SK-N-SH treated with all-trans-retinoic acid at 6 μM for 48 hours (cell line): ENCODE data around the gene SLC28A1.

Source experiments
- ATAC-seq: fragments of 200-7000 bp; cut with Tn5 transposase; 3 replicates; pipeline ENCODE4 v1.9.1; 2020; ENCODE audit warnings: mild to moderate bottlenecking, moderate library complexity
- ARNTL ChIP-seq: fragments of 450-650 bp; formaldehyde crosslinking; IDR thresholded peaks from 2 replicates; pipeline ENCODE4 v1.5.0; 2020; ENCODE audit warnings: low read depth, mild to moderate bottlenecking, moderate library complexity, borderline replicate concordance
- BACH2 ChIP-seq: fragments of 250-450 bp; sonication (Bioruptor Pico); IDR thresholded peaks from 2 replicates; pipeline ENCODE4 v1.9.0; 2021; ENCODE audit warnings: mild to moderate bottlenecking, borderline replicate concordance
- CSDC2 ChIP-seq: fragments of 250-450 bp; sonication (Bioruptor Pico); IDR thresholded peaks from 2 replicates; pipeline ENCODE4 v1.5.0; 2020; ENCODE audit warnings: mild to moderate bottlenecking, moderate library complexity
- ESRRG ChIP-seq: fragments of 250-450 bp; sonication (Bioruptor Pico); IDR thresholded peaks from 2 replicates; pipeline ENCODE4 v1.6.1; 2021; ENCODE audit warnings: mild to moderate bottlenecking
- GLIS3 ChIP-seq: fragments of 250-450 bp; sonication (Bioruptor Pico); IDR thresholded peaks from 2 replicates; pipeline ENCODE4 v1.5.0; 2020; ENCODE audit warnings: mild to moderate bottlenecking, moderate library complexity
- ISL1 ChIP-seq: fragments of 250-450 bp; sonication (Bioruptor Pico); IDR thresholded peaks from 2 replicates; pipeline ENCODE4 v2.1.2; 2022; ENCODE audit warnings: mild to moderate bottlenecking, moderate library complexity
- OSR1 ChIP-seq: fragments of 250-450 bp; sonication (Bioruptor Pico); IDR thresholded peaks from 2 replicates; pipeline ENCODE4 v1.8.0; 2022; ENCODE audit warnings: moderate library complexity, mild to moderate bottlenecking, inconsistent platforms
- PPARA ChIP-seq: fragments of 250-450 bp; sonication (Bioruptor Pico); IDR thresholded peaks from 2 replicates; pipeline ENCODE4 v1.5.0; 2020; ENCODE audit warnings: mild to moderate bottlenecking, borderline replicate concordance
- RARB ChIP-seq: fragments of 250-450 bp; sonication (Bioruptor Pico); IDR thresholded peaks from 2 replicates; pipeline ENCODE4 v1.8.0; 2021; ENCODE audit warnings: mild to moderate bottlenecking, moderate library complexity
- SNAI2 ChIP-seq: fragments of 250-450 bp; sonication (Bioruptor Pico); IDR thresholded peaks from 2 replicates; pipeline ENCODE4 v1.5.0; 2020; ENCODE audit warnings: mild to moderate bottlenecking, moderate library complexity
- TCF4 ChIP-seq: fragments of 250-450 bp; sonication (Bioruptor Pico); IDR thresholded peaks from 2 replicates; pipeline ENCODE4 v1.8.0; 2021; ENCODE audit warnings: mild to moderate bottlenecking, moderate library complexity, borderline replicate concordance
- TOX ChIP-seq: fragments of 250-450 bp; sonication (Bioruptor Pico); IDR thresholded peaks from 2 replicates; pipeline ENCODE4 v1.8.0; 2021; ENCODE audit warnings: mild to moderate bottlenecking, moderate library complexity, borderline replicate concordance
- ZC3H10 ChIP-seq: fragments of 250-450 bp; sonication (Bioruptor Pico); IDR thresholded peaks from 2 replicates; pipeline ENCODE4 v1.5.1; 2021; ENCODE audit warnings: mild to moderate bottlenecking, moderate library complexity
- ZFP3 ChIP-seq: fragments of 250-450 bp; sonication (Bioruptor Pico); IDR thresholded peaks from 2 replicates; pipeline ENCODE4 v1.5.0; 2020; ENCODE audit warnings: mild to moderate bottlenecking, moderate library complexity
- ZFP30 ChIP-seq: fragments of 450-650 bp; formaldehyde crosslinking; IDR thresholded peaks from 2 replicates; pipeline ENCODE4 v1.5.0; 2022; ENCODE audit warnings: mild to moderate bottlenecking, moderate library complexity
- ZNF565 ChIP-seq: fragments of 450-650 bp; formaldehyde crosslinking; conservative IDR thresholded peaks from 2 replicates; pipeline ENCODE4 v1.5.0; 2020; ENCODE audit warnings: low read depth, mild to moderate bottlenecking, moderate library complexity
- ZNF70 ChIP-seq: fragments of 450-650 bp; formaldehyde crosslinking; IDR thresholded peaks from 2 replicates; pipeline ENCODE4 v1.5.0; 2020; ENCODE audit warnings: mild to moderate bottlenecking, moderate library complexity
- ZNF8 ChIP-seq: fragments of 450-650 bp; formaldehyde crosslinking; IDR thresholded peaks from 2 replicates; pipeline ENCODE4 v1.5.0; 2020; ENCODE audit warnings: mild to moderate bottlenecking, moderate library complexity
- TF ChIP-seq, protein P1 (sequence below): fragments of 250-450 bp; sonication (Bioruptor Pico); IDR thresholded peaks from 2 replicates; pipeline ENCODE4 v1.5.1; 2021; ENCODE audit warnings: mild to moderate bottlenecking, moderate library complexity
- TF ChIP-seq, protein P2 (sequence below): fragments of 250-450 bp; sonication (Bioruptor Pico); IDR thresholded peaks from 2 replicates; pipeline ENCODE4 v1.5.1; 2020; ENCODE audit warnings: low read depth, mild to moderate bottlenecking, moderate library complexity
- TF ChIP-seq, protein P3 (sequence below): fragments of 250-450 bp; sonication (Bioruptor Pico); IDR thresholded peaks from 2 replicates; pipeline ENCODE4 v1.5.0; 2020; ENCODE audit warnings: mild to moderate bottlenecking, moderate library complexity
- TF ChIP-seq, protein P4 (sequence below): fragments of 250-450 bp; sonication (Bioruptor Pico); IDR thresholded peaks from 2 replicates; pipeline ENCODE4 v1.8.0; 2020; ENCODE audit warnings: mild to moderate bottlenecking, moderate library complexity, borderline replicate concordance
- TF ChIP-seq, protein P5 (sequence below): fragments of 250-450 bp; sonication (Bioruptor Pico); IDR thresholded peaks from 2 replicates; pipeline ENCODE4 v1.8.0; 2021; ENCODE audit warnings: low read depth, mild to moderate bottlenecking, moderate library complexity, borderline replicate concordance

Gene SLC28A1

DNA sequence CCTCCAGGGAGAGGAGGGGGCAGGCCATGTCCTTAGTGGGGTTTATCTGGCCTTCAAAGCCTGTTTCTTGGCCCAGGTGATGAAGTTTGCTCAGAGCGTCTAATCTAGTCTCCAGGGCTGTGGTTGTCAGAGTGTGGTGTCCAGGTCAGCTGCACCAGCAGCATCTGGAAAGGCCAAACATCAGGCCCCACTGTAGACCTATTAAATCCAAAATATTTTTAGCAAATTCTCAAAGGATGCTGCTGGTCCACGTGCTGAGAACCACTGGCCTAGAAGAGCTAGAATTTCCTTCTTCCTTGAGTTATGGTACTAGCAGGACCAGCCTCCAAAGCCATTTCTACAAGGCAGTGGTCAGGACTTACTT, 28.9 kb downstream of the SLC28A1 start:
- no peak for ATAC-seq
- TF ChIP-seq ZFP3 (CRISPR knock-in tag) (no peak), CSDC2 (CRISPR knock-in tag) (no peak)

DNA sequence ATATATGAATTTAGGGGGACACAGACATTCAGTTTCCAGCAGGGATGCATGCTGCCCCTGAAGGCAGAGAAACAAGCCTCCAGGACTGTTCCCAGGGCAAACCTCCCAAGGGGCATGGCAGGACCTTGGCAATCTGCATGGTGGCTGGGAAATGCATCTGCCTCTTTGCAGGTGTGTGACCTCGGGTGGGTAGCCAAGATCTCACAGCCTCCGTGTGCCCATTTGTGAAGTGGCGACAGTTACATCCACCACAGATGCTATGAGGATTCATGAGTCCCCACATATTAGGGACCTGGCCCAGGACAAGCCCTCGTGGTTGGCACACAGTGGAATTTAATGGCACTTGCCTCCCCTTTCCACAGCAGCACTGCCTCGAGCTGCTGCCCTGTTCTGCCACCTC, 29.9 kb downstream of the SLC28A1 start:
- no peak for ATAC-seq
- TF ChIP-seq OSR1 (CRISPR knock-in tag), result no peak
- TF ChIP-seq BACH2 (CRISPR knock-in tag), result no peak
- no peak for TF ChIP-seq CSDC2 (CRISPR knock-in tag)

DNA sequence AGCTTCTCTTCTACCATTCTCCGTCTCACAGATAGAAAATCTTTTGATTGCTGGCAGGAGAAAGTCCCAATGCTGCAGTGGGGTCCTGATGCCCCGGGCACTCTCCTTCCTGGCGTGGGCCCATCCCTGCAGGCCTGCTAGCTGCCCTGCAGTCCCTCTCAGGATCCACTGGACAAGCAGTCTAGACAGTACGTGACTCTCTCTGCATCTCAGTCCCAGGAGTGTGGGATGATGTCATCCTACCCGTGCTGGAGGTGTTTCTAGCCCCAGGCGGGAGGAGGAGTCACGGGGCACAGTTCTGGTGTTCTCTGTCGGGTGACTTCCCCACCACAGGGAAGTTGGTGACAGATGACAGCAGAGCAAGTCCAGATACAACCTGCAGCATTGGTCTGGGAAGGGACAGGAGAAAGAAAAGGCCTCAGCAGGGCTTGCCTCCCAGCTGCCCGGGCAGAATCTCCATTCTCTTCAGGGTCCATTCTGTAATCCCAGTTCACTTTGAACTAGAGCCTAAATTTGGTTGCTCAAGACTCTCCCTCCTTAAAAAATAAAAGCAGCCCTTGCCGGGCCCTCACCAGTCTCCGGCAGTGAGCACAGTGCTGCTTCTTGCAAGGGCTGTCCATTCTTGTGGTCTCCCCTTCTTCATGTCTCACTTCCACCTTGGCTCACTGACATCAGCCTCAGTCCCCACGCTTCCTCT, 30.6 kb downstream of the SLC28A1 start:
- TF ChIP-seq TCF4 (CRISPR knock-in tag) (0 out of 2 replicates have a peak, but pooled peaks have one; percentile 37), BACH2 (CRISPR knock-in tag) (no peak), CSDC2 (CRISPR knock-in tag) (no peak), GLIS3 (no peak), ZNF565 (CRISPR knock-in tag) (no peak; the same call in 1 of the 2 replicates), ZFP3 (CRISPR knock-in tag) (no peak), ARNTL (CRISPR knock-in tag) (no peak), ZNF8 (CRISPR knock-in tag) (no peak), RARB (no peak), ESRRG (CRISPR knock-in tag) (no peak), ISL1 (CRISPR knock-in tag) (no peak), OSR1 (CRISPR knock-in tag) (no peak), PPARA (CRISPR knock-in tag) (no peak), TOX (no peak), ZC3H10 (no peak), SNAI2 (CRISPR knock-in tag) (no peak), ZFP30 (CRISPR knock-in tag) (no peak), ZNF70 (CRISPR knock-in tag) (no peak)
- TF ChIP-seq, protein P1, sequence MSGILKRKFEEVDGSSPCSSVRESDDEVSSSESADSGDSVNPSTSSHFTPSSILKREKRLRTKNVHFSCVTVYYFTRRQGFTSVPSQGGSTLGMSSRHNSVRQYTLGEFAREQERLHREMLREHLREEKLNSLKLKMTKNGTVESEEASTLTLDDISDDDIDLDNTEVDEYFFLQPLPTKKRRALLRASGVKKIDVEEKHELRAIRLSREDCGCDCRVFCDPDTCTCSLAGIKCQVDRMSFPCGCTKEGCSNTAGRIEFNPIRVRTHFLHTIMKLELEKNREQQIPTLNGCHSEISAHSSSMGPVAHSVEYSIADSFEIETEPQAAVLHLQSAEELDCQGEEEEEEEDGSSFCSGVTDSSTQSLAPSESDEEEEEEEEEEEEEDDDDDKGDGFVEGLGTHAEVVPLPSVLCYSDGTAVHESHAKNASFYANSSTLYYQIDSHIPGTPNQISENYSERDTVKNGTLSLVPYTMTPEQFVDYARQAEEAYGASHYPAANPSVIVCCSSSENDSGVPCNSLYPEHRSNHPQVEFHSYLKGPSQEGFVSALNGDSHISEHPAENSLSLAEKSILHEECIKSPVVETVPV, result no peak
- TF ChIP-seq, protein P2, sequence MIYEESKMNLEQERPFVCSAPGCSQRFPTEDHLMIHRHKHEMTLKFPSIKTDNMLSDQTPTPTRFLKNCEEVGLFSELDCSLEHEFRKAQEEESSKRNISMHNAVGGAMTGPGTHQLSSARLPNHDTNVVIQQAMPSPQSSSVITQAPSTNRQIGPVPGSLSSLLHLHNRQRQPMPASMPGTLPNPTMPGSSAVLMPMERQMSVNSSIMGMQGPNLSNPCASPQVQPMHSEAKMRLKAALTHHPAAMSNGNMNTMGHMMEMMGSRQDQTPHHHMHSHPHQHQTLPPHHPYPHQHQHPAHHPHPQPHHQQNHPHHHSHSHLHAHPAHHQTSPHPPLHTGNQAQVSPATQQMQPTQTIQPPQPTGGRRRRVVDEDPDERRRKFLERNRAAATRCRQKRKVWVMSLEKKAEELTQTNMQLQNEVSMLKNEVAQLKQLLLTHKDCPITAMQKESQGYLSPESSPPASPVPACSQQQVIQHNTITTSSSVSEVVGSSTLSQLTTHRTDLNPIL (CRISPR knock-in tag), result peak; percentile 71; the same call in 1 of the 2 replicates
- TF ChIP-seq, protein P3, sequence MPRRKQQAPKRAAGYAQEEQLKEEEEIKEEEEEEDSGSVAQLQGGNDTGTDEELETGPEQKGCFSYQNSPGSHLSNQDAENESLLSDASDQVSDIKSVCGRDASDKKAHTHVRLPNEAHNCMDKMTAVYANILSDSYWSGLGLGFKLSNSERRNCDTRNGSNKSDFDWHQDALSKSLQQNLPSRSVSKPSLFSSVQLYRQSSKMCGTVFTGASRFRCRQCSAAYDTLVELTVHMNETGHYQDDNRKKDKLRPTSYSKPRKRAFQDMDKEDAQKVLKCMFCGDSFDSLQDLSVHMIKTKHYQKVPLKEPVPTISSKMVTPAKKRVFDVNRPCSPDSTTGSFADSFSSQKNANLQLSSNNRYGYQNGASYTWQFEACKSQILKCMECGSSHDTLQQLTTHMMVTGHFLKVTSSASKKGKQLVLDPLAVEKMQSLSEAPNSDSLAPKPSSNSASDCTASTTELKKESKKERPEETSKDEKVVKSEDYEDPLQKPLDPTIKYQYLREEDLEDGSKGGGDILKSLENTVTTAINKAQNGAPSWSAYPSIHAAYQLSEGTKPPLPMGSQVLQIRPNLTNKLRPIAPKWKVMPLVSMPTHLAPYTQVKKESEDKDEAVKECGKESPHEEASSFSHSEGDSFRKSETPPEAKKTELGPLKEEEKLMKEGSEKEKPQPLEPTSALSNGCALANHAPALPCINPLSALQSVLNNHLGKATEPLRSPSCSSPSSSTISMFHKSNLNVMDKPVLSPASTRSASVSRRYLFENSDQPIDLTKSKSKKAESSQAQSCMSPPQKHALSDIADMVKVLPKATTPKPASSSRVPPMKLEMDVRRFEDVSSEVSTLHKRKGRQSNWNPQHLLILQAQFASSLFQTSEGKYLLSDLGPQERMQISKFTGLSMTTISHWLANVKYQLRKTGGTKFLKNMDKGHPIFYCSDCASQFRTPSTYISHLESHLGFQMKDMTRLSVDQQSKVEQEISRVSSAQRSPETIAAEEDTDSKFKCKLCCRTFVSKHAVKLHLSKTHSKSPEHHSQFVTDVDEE (CRISPR knock-in tag), result 0 out of 2 replicates have a peak, but pooled peaks have one; percentile 39
- TF ChIP-seq, protein P4, sequence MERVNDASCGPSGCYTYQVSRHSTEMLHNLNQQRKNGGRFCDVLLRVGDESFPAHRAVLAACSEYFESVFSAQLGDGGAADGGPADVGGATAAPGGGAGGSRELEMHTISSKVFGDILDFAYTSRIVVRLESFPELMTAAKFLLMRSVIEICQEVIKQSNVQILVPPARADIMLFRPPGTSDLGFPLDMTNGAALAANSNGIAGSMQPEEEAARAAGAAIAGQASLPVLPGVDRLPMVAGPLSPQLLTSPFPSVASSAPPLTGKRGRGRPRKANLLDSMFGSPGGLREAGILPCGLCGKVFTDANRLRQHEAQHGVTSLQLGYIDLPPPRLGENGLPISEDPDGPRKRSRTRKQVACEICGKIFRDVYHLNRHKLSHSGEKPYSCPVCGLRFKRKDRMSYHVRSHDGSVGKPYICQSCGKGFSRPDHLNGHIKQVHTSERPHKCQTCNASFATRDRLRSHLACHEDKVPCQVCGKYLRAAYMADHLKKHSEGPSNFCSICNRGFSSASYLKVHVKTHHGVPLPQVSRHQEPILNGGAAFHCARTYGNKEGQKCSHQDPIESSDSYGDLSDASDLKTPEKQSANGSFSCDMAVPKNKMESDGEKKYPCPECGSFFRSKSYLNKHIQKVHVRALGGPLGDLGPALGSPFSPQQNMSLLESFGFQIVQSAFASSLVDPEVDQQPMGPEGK (CRISPR knock-in tag), result no peak
- TF ChIP-seq, protein P5, sequence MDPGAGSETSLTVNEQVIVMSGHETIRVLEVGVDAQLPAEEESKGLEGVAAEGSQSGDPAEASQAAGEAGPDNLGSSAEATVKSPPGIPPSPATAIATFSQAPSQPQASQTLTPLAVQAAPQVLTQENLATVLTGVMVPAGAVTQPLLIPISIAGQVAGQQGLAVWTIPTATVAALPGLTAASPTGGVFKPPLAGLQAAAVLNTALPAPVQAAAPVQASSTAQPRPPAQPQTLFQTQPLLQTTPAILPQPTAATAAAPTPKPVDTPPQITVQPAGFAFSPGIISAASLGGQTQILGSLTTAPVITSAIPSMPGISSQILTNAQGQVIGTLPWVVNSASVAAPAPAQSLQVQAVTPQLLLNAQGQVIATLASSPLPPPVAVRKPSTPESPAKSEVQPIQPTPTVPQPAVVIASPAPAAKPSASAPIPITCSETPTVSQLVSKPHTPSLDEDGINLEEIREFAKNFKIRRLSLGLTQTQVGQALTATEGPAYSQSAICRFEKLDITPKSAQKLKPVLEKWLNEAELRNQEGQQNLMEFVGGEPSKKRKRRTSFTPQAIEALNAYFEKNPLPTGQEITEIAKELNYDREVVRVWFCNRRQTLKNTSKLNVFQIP, result no peak
- peak; percentile 84 for ATAC-seq
